ENCODE results near the gene SLC13A4.
"Not testable (repeated sequence)": the region's sequence is repeated elsewhere in the genome, so short reads cannot be mapped to it uniquely, and the experiment has no call there.

Gene SLC13A4

GRCh38 chr7:135753616-135754413, 25.8 kb upstream of the SLC13A4 start:
- no peak for DNase-seq (ENCODE audit: low read depth in 3 of 3)

- DNase-seq (ENCODE audit: low read depth in 3 of 3) = no peak
Measured at GRCh38 chr7:135748770-135749169, 20.8 kb upstream of the SLC13A4 start, which contains the start of gene FAM180A. Gene FAM180A (minus strand): TSS chr7:135748813. CDS start chr7:135748580, 233 bp downstream.

DNA sequence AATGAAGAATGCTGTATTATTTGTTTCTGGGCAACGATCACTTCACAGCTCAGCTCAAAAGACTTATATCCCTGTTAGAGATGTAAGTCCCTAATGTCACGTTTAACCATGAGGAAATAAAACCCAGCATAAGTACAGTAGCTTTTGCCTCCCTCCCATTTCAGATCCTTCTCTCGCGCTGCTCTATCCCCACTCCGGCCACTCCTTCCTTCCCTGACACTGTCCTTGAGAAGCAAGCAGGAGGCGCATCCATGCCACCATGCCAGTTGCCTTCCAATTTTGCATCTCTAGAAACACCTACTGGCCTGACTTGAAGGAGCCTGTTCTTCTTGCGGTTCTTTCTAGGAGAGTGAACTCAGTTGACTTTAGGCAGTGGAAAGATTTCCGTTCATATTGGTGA, 19.4 kb upstream of the SLC13A4 start:
- no peak for DNase-seq (ENCODE audit: low read depth in 3 of 3)

DNA sequence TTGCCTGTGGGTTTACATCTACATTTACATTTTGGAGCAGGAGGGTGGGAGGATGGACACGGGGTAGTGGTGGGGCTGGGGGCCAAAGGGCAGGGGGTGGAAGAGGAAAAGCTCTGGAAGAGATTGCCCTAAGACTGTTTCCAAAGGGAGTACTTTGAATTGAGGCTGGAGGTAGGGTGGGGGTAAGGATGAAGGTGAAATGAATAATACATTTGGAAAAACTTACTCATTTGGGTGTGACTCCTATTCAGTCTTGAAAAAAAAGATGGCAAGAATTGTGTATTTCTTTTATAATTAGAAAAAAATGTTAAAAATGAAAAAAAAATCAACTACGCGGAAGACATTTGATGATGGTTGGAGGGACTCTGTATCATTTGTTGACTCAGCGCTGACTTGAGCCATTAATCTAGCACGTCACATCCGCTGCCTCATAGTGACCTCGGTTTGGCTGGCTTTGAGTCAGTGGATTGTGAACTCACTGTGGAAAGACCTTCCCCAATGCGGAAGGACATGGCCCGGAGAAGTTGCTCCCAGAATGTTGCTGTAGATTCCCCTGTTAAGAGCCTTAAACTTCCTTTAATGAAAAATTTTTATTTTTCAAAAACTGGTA, 17.8 kb upstream of the SLC13A4 start:
- no peak for DNase-seq (ENCODE audit: low read depth in 3 of 3)

GRCh38 chr7:135744938-135745702, 17.1 kb upstream of the SLC13A4 start:
- no peak for DNase-seq (ENCODE audit: low read depth in 3 of 3)

DNA sequence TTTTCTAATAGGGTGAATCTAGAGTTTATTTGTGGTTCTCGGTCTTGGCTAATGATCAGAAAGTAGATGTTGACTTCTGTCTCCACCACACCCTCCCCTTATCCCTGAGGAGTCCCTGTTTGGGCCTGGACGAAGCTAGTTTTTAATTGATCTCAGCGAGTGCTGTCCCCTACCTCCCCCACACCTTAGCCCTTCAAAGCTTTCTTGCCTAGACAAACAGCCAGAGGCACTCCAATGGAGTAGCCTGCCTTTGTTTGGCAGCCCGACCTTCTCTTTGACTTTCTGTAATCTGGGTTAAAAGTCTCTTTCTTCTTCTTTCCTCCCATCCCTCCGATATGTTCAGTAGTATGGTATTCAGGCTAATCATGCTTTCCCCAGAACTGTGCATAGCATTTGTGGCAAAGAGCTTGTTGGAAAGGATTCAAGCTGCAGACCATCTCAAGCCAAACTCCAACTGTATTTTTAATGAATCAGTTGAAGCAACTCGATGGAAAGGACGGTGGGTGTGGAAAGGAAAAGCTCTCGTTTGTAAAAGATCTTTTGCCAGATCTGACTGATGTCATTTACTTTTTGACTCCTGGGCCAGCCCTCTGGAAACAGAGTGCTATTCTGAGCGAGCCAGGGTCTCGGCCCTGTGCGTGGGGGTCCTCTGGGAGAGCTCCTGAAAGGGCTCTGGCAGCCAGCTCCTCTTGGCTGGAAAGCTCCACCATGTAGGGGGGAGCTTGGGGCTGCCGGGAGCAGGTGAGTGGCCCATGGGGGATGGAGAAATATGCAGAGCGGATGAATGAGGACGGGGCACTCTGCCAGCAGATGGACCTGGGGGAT, 16.1 kb upstream of the SLC13A4 start:
- no peak for DNase-seq (ENCODE audit: low read depth in 3 of 3)

- DNase-seq (ENCODE audit: low read depth in 3 of 3) = no peak
Measured at GRCh38 chr7:135742371-135742770, 14.4 kb upstream of the SLC13A4 start.

GRCh38 chr7:135741905-135742304, 13.9 kb upstream of the SLC13A4 start:
- no peak for DNase-seq (ENCODE audit: low read depth in 3 of 3)

DNA sequence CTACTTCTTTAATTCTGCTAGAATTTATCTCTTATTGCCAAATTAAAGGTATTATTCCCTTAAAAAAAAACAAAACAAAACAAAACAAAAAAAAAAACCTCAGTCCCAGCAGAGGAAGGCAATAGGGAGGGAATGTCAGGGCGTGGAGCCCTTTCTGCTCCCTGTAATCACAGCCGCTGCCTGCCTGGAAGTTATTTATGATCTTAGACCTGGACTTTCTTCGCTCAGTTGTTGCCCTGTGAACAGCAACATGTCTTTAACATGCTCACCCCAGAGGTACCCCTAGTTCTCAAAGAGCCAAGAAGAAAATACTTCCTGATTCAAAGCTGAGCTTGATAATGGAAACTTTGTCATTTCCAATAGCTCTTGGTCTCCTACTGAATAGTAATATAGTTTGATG, 12.9 kb upstream of the SLC13A4 start:
- DNase-seq (ENCODE audit: low read depth in 3 of 3) = no peak

DNA sequence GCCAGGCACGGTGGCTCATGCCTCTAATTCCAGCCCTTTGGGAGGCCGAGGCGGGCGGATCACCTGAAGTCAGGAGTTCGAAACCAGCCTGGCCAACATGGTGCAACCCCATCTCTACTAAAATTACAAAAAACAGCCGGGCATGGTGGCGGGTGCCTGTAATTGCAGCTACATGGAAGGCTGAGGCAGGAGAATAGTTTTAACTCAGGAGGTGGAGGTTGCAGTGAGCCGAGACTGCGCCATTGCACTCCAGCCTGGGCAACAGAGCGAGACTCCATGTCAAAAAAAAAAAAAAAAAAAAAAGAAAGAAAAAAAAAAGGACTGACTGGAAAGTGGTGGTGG, 9.3 kb upstream of the SLC13A4 start:
- not testable (repeated sequence) for DNase-seq (ENCODE audit: low read depth in 3 of 3)

GRCh38 chr7:135736586-135737305, 8.8 kb upstream of the SLC13A4 start:
- no peak for DNase-seq (ENCODE audit: low read depth in 3 of 3)

- DNase-seq (ENCODE audit: low read depth in 3 of 3) = no peak
Measured at GRCh38 chr7:135734343-135734689, 6.3 kb upstream of the SLC13A4 start.

GRCh38 chr7:135733603-135734342, 5.8 kb upstream of the SLC13A4 start:
- DNase-seq (ENCODE audit: low read depth in 3 of 3) = no peak

DNA sequence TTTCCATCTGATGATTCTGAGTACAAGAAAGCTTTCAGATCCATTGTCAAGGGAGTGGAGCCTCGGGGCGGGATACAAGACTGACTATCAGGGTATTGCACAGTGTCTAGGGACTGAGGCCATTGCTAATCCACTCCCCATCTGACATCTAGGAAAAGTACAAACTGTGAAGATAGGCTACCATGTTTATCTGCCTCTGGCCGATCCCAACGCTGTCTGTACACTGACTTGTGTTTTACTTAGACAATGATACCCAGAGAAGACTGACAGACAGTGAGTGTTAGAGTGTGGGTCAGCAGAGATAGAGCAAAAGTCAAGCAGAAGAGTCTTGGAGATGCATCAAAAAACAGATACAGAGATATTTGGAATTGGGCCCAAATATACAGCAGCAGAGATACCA, 3.1 kb upstream of the SLC13A4 start:
- DNase-seq (ENCODE audit: low read depth in 3 of 3) = no peak

GRCh38 chr7:135729230-135729629, 1.2 kb upstream of the SLC13A4 start:
- no peak for DNase-seq (ENCODE audit: low read depth in 3 of 3)

DNA sequence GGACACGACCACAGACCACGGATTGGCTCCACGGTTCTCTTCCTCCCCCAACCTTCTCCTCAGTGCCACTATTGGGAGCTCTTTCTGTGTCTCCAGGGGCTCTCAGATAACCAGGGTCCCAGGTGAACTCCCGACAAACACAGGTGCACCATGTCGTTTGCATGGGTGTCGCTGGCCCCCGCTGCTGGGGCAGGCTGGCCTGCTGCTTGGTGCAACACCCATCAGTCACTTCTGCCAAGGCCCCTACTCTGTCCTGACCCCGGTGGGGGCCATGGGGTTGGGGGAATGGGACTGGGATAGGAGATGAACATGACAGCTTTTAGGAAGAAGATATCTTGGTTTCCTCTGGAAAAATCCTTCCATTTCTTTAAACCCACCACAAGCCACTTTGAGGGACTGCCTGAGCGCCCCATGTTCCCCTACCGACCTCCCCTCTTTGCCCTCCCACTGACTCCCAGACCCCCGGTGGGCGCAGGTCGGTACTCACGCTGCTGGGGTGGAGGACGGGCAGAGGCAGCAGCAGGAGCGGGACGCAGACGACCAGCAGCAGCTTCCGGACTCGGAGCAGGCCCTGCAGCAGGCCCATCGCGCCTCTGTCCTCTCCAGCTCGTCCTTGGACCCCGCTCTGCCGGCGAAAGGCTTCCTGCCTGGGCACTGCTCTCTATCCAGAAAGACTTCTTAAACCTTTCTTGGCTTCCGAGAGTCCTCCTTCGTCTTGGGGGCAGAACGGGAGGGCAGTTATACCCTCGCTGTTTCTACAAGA, 894 bp downstream of the SLC13A4 start:
- DNase-seq (ENCODE audit: low read depth in 3 of 3) = no peak

- no peak for DNase-seq (ENCODE audit: low read depth in 3 of 3)
Measured at GRCh38 chr7:135726276-135726788, 1.7 kb downstream of the SLC13A4 start.

DNA sequence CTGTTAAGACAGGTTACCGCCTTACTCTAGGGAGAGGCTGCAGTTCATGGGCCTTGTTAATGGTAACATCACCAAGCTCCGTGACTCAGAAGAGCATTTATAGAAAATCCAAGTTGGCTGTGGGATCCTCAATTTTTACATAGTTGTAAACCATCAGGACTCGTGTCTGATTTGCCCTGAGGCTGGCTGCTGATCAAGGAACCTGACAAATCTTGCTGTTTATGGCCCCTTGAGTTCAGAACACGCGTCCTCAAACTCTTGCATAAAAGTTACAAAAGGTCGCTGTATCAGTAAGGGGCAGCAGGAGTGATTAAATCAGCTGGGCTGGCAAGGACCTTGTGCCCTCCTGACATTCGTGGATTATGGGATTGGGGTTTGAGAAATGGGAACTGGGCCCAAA, 4.6 kb downstream of the SLC13A4 start:
- no peak for DNase-seq (ENCODE audit: low read depth in 3 of 3)

- DNase-seq (ENCODE audit: low read depth in 3 of 3) = no peak
Measured at GRCh38 chr7:135721198-135721820, 6.7 kb downstream of the SLC13A4 start.

Data from stimulated activated CD4-positive, alpha-beta T cell treated with anti-CD3 and anti-CD28 coated beads, TNF-alpha, amount 100 ng/mL, for 48 hours (primary cell).